HG03354 (cell line): Measurements from ENCODE around the gene CAMK2A.
"Not testable (repeated sequence)": the region's sequence is repeated elsewhere in the genome, so short reads cannot be mapped to it uniquely, and the experiment has no call there.

ENCODE experiments used
- ATAC-seq: cut with Tn5 transposase; IDR thresholded peaks from one replicate; pipeline ENCODE4 v1.9.1; 2021; ENCODE audit warnings: mild to moderate bottlenecking; ENCODE audit not compliant: unreplicated experiment, poor library complexity, severe bottlenecking

The CAMK2A gene

GRCh38 chr5:150262502-150262901, 27.1 kb downstream of the CAMK2A start:
- no peak for ATAC-seq

GRCh38 chr5:150261231-150261630, 28.3 kb downstream of the CAMK2A start:
- no peak for ATAC-seq

DNA sequence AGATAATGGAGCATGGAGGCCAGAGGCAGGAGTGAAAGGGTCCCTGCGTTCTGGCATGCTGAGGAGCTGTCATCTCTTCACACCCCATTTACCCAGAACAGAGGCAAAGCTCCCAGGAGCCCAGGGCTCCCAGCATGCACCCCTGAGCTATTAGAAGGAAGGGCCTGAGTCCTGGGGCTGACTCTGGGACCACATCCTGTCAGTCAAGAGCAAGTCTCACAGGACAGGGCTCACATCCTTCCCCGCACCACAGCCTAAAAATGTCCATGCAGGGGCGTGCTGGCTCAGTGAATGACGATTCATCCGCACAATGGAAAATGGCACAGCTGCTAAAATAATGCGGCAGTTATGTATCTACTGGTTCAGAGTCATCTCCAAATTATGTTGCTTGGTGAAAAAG, 31.4 kb downstream of the CAMK2A start:
- no peak for ATAC-seq

DNA sequence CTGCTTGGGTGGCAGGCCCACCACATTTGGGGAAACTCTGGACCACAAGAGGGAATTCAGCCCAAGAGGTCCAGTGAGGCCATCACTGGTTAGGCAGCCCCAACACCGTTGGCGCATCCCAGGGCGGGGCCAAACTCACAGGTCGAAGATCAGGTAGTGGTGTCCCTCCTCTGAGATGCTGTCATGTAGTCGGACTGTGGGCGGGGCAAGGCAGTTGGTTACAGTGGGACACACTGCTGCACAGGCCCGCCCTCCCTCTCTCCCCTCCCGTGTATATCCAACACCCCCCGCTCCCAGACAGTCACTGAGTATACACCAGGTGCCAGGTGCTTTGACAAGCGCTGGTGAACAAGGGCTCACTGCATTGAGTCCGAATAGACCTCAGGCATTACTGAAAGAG, 32.1 kb downstream of the CAMK2A start:
- no peak for ATAC-seq

DNA sequence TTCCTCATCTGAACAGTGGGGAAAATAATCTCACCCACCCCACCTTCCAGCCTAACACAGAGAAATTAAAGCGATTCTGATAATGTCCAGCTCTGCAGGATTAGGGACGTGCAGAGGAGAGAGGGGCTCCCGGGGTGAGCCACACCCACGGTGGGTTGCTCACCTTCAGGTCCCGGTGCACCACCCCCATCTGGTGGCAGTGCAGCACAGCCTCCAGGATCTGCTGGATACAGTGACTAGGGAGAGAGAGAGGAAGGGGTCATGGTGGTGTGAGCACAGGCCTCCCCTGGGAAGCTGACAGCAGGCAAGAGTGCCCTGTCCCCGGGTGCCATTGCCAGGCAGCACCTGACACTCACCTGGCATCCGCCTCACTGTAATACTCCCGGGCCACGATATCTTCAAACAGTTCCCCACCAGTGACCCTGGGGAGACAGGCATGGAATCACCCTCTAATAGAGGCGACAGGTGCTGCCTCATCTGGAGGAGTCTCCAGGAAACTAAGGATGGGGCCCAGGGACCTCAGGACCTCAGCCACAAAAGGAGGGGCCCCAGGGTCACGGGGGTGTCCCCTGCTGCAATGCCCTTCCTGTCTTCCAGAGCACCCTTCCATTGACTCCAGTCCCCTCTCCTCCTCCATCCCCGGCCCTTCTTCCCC, 33.0 kb downstream of the CAMK2A start:
- no peak for ATAC-seq

GRCh38 chr5:150255659-150256409, 33.7 kb downstream of the CAMK2A start:
- ATAC-seq = no peak

DNA sequence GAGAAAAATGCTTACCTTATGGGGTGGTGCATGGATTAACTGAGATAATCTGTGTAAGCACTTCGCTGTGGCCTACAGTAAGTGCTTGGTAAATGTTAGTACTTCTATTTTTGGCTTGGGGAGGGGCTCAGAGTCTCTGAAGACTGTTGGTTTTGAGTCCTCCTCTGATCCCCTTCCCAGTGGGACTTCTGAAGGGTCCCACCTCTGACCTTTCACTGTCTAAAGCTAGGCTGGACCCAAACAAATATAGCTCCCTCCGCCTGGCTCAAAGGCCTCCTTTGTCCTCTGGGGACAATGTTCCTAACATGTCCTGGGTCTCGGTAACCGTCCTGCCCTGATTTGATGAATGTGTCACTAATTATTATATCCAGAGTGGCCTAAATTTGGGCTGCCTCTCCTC, 34.8 kb downstream of the CAMK2A start:
- ATAC-seq = no peak

GRCh38 chr5:150254363-150254762, 35.2 kb downstream of the CAMK2A start:
- no peak for ATAC-seq

DNA sequence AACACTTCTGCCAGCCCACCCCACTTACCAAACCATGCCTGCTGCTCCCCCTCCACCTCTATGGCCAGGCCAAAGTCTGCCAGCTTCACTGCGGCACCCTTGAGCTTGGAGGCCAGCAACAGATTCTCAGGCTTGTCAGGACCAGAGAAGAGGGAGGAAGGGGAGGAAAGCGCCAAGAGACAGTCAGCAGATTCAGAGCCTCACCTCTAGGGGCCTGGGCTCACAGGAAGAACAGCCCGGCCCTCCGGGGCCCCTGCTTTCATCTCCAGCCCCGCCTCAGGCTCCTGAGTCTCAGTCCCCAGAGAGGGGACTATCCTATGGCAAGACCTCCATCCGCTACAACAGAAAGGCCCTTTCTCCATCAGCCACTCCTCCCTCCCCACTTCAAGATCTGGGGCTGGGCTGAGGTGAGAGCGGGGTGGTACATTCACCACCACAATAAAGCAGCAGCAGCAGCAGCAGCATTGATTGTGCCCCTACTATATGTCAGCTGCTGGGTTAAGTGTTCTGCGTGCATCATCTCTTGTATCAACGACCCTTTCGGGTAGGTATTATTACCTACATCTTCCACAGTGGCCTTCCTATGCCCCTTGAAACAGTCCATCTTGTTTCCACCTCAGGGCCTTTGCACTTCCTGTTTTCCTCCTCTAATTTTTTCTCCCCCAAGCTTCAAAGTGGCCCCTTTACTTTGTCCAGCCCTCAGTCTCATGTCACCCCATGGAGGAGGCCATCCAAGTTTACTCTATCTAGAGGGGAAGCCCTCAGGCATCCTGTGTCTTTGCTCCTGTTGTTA, 36.0 kb downstream of the CAMK2A start:
- no peak for ATAC-seq

DNA sequence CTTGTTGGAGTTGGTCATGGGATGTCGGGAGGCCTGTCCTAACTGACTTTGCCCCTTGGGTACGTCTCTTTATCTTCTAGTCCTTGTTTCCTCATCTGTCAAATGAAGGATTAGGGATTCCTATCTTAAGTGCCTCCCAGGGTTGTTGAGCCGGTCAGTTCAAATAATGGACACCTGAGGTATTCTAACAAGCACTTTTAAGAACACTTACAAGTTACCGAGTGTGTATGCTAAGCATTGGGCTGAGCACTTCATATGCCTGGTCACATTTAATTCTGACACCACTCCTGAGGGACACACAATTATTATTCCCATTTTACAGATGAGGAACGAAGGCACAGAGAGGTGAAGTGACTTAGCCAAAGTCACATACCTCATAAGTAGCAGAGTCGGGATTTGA, 37.1 kb downstream of the CAMK2A start:
- ATAC-seq = no peak

GRCh38 chr5:150251504-150251903, 38.1 kb downstream of the CAMK2A start:
- ATAC-seq = no peak

- ATAC-seq = no peak
These were observed 39.8 kb downstream of the CAMK2A start for GRCh38 chr5:150249744-150250143.

- ATAC-seq = no peak
These were observed 40.6 kb downstream of the CAMK2A start for GRCh38 chr5:150248946-150249345.

- not testable (repeated sequence) for ATAC-seq
These were observed 41.1 kb downstream of the CAMK2A start for GRCh38 chr5:150248493-150248892.

DNA sequence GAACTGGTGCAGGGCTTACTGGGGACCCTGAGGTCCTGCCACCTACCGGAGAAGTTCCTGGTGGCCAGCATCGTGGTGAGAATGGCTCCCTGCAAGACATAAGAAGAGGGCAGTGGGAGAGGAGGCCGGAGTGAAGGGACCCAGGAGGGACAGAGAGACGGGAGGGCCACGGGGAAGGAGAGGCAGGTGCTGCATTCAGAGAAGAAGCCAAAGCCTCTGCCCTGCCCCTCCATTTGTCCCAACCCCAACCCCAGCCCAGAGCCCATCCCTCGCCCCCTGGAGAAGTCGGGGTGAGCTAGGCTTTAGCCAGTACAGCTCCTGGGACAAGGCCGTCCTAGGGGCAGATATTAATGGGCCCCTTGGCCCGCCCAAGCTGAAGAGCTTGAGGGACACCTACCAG, 41.8 kb downstream of the CAMK2A start:
- no peak for ATAC-seq

- no peak for ATAC-seq
These were observed 42.7 kb downstream of the CAMK2A start for GRCh38 chr5:150246835-150247234.

- no peak for ATAC-seq
These were observed 43.1 kb downstream of the CAMK2A start for GRCh38 chr5:150246429-150246828.

GRCh38 chr5:150245808-150246207, 43.8 kb downstream of the CAMK2A start:
- no peak for ATAC-seq

- no peak for ATAC-seq
These were observed 44.3 kb downstream of the CAMK2A start for GRCh38 chr5:150245111-150245789.

- ATAC-seq = no peak
These were observed 45.4 kb downstream of the CAMK2A start for GRCh38 chr5:150244209-150244608.
